Ishikawa (cell line): ENCODE measurements around the gene CEP131.

Experiments
- CEBPB ChIP-seq: IDR thresholded peaks from 2 replicates; pipeline ENCODE4 v1.6.1; 2012
- CREB1 ChIP-seq: IDR thresholded peaks from 2 replicates; pipeline ENCODE4 v1.6.1; 2012; ENCODE audit warnings: low read depth
- EGR1 ChIP-seq: IDR thresholded peaks from 2 replicates; pipeline ENCODE4 v1.6.1; 2012
- EP300 ChIP-seq: IDR thresholded peaks from 2 replicates; pipeline ENCODE4 v1.6.1; 2012; ENCODE audit warnings: borderline replicate concordance
- FOXM1 ChIP-seq: IDR thresholded peaks from 2 replicates; pipeline ENCODE4 v1.6.1; 2012; ENCODE audit warnings: low read depth, borderline replicate concordance
- NFIC ChIP-seq: IDR thresholded peaks from 2 replicates; pipeline ENCODE4 v1.6.1; 2012
- RAD21 ChIP-seq: IDR thresholded peaks from 2 replicates; pipeline ENCODE4 v1.6.1; 2012; ENCODE audit warnings: low read depth
- TAF1 ChIP-seq: IDR thresholded peaks from 2 replicates; pipeline ENCODE4 v1.6.1; 2012; ENCODE audit warnings: low read depth, mild to moderate bottlenecking
- TCF12 ChIP-seq: IDR thresholded peaks from 2 replicates; pipeline ENCODE4 v1.6.1; 2012; ENCODE audit warnings: low read depth
- TEAD4 ChIP-seq: IDR thresholded peaks from 2 replicates; pipeline ENCODE4 v1.6.1; 2012
- USF1 ChIP-seq: IDR thresholded peaks from 2 replicates; pipeline ENCODE4 v1.6.1; 2012
- YY1 ChIP-seq: IDR thresholded peaks from 2 replicates; pipeline ENCODE4 v1.6.1; 2012; ENCODE audit warnings: low read depth
- ZBTB7A ChIP-seq: IDR thresholded peaks from 2 replicates; pipeline ENCODE4 v1.6.1; 2012; ENCODE audit warnings: low read depth
- TF ChIP-seq, protein P1 (sequence below): IDR thresholded peaks from 2 replicates; pipeline ENCODE4 v1.6.1; 2012
- TF ChIP-seq, protein P2 (sequence below): IDR thresholded peaks from 2 replicates; pipeline ENCODE4 v1.6.1; 2012; ENCODE audit warnings: low read depth, mild to moderate bottlenecking

Gene CEP131

GRCh38 chr17:81197831-81198490 lies 24.8 kb downstream of the CEP131 start:
- TF ChIP-seq EP300 (no peak), RAD21 (no peak), NFIC (no peak), TAF1 (no peak), TEAD4 (no peak), CREB1 (no peak), CEBPB (no peak), EGR1 (no peak), USF1 (no peak), TCF12 (no peak), YY1 (no peak)
- TF ChIP-seq, protein P1, sequence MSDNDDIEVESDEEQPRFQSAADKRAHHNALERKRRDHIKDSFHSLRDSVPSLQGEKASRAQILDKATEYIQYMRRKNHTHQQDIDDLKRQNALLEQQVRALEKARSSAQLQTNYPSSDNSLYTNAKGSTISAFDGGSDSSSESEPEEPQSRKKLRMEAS: no peak
- TF ChIP-seq, protein P2, sequence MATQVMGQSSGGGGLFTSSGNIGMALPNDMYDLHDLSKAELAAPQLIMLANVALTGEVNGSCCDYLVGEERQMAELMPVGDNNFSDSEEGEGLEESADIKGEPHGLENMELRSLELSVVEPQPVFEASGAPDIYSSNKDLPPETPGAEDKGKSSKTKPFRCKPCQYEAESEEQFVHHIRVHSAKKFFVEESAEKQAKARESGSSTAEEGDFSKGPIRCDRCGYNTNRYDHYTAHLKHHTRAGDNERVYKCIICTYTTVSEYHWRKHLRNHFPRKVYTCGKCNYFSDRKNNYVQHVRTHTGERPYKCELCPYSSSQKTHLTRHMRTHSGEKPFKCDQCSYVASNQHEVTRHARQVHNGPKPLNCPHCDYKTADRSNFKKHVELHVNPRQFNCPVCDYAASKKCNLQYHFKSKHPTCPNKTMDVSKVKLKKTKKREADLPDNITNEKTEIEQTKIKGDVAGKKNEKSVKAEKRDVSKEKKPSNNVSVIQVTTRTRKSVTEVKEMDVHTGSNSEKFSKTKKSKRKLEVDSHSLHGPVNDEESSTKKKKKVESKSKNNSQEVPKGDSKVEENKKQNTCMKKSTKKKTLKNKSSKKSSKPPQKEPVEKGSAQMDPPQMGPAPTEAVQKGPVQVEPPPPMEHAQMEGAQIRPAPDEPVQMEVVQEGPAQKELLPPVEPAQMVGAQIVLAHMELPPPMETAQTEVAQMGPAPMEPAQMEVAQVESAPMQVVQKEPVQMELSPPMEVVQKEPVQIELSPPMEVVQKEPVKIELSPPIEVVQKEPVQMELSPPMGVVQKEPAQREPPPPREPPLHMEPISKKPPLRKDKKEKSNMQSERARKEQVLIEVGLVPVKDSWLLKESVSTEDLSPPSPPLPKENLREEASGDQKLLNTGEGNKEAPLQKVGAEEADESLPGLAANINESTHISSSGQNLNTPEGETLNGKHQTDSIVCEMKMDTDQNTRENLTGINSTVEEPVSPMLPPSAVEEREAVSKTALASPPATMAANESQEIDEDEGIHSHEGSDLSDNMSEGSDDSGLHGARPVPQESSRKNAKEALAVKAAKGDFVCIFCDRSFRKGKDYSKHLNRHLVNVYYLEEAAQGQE: no peak

- TF ChIP-seq YY1: no peak
- TF ChIP-seq NFIC: no peak
- TF ChIP-seq FOXM1: no peak
- TF ChIP-seq USF1: no peak
- no peak for TF ChIP-seq CREB1
- TF ChIP-seq, protein P2: no peak
- TF ChIP-seq ZBTB7A: no peak
- no peak for TF ChIP-seq CEBPB
- no peak for TF ChIP-seq RAD21
- TF ChIP-seq EGR1: no peak
Observed at GRCh38 chr17:81197409-81197795, 25.4 kb downstream of the CEP131 start.

DNA sequence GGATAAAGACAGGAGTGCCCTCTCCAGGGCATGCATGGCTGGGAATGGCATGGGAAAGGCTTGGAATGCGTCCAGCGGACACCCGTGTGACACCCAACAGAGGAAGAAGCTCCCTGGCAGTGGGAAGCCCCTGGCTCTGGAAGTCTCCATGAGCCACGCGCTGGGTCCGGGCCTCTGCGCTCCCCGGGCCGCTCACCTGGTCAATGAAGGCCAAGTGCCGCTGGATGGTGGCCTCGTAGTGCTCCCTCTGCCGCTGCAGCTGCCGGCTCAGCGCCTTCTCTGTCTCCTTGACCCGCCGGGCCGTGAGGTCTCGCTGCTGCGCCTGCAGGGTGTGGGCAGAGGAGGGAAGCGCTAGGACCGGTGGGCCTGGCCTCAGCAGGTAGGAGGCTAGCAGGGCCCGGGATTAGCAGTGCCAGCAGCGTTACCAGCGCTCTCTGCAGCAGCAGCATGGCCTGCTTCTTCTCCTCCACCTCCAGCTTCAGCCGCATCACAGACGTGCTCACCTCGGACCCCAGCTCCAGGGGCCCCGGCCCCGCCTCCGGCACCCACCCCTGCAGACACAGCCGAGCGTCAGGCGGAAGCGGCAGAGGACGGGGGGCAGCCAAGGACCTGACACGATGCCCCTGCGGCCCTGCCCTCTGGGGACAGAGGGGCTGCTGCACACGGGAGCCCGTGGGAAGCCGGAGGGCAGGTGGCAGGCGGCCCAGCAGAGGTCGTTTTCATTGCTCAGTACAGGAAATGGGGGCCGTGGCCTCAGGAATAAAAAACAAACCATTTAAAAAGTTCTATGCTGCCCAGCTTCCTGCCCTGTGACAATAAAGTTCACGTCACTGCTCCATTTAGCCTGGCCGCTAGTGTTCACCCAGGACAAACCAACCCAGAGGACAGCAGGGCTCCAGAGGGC lies 26.0 kb downstream of the CEP131 start:
- TF ChIP-seq YY1 (no peak), EGR1 (no peak), CEBPB (no peak), TCF12 (no peak), FOXM1 (no peak), NFIC (no peak), CREB1 (no peak), RAD21 (no peak), ZBTB7A (no peak), TEAD4 (no peak), TAF1 (no peak), USF1 (no peak), EP300 (no peak)
- TF ChIP-seq, protein P2: no peak
- TF ChIP-seq, protein P1: no peak
